ENCODE data around the gene PLEKHJ1. TPM values are rescaled to one million over a fixed set of nuclear protein-coding genes. Genes with fewer than 3 reads are reported as not detected.

PLEKHJ1 gene
- total and polyA plus RNA-seq, 2 donors, result 62.0 to 97.7 TPM

DNA sequence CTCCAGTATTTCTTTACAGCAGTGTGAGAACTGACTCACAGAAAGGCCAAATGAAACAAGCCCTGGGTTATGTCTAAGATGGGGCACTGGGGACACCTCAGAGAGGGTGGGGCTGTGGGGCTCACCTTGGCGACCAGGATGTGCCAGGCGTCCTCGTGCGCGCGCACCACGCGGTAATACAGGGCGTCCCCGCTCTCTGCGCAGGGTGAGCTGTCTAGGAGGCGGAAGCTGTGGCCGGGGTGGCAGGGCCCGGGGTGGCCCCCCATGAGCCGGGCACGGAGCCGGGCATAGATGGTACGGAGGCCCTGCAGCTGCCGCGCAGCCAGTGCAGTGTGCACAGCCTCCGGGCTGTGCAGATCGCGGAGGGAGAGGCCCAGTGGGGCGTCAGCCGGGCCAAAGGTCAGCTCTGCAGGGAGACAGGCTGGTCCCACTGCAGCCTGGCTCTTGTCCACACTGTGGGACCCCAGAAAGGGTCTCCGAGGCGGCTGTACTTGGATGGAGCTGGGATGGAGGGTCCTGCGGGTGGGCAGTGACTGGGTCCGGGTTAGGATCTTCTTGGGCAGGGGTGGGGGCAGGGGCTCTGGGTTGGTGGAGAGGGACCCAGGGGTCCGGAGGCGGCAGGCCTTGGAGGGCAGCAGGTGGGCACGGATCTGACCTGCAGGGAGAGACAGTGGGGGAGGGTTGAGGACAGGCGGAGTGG lies 42.5 kb upstream of the PLEKHJ1 start:
- Histone ChIP-seq H3K4me3 (ENCODE audit: low read length in 2 of 2) (no peak overlapping the region), H3K4me1 (ENCODE audit: control insufficient read depth in 2 of 2, insufficient read depth in 2 of 2, low read length in 2 of 2) (peaks cover 4 to 21% of the 10 kb centered on the region in 2 donors), H3K36me3 (ENCODE audit: control insufficient read depth in 2 of 2, insufficient read depth in 2 of 2, low read length in 1 of 2) (peaks cover 22% of the 10 kb centered on the region in 2 donors), H3K9me3 (ENCODE audit: control insufficient read depth in 2 of 2, insufficient read depth in 1 of 2, low read length in 1 of 2) (peaks cover 0 to 4% of the 10 kb centered on the region in 2 donors), H3K27me3 (ENCODE audit: control insufficient read depth in 2 of 2, insufficient read depth in 1 of 2, low read length in 1 of 2) (peaks cover 15 to 28% of the 10 kb centered on the region in 2 donors), H3K27ac (ENCODE audit: low read depth in 1 of 2, low read length in 1 of 2) (no peak overlapping the region)
- 98% methylated on average over 33 of the region's 33 CpGs for WGBS
- no peak for DNase-seq (ENCODE audit: low read depth in 6 of 9, low spot score in 9 of 9)

DNA sequence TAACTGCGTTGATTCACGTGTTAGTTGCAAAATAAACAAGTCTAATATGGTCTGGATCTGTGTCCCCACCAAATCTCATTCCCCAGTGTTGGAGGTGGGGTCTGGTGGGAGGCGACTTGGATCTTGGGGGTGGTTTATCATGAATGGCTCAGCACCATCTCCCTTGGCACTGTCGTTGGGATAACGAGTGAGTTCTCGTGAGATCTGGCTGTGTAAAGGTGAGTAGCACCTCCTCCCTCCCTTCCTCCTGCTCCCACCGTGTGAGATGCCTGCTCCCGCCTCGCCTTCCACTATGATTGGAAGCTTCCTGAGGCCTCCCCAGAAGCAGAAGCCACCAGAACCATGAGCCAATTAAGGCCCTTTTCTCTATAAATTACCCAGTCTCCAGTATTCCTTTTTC lies 41.0 kb upstream of the PLEKHJ1 start:
- WGBS, result 97% methylated on average over 9 of the region's 9 CpGs
- Histone ChIP-seq H3K27ac (ENCODE audit: low read depth in 1 of 2, low read length in 1 of 2) (no peak overlapping the region), H3K27me3 (ENCODE audit: control insufficient read depth in 2 of 2, insufficient read depth in 1 of 2, low read length in 1 of 2) (peaks cover 6 to 13% of the 10 kb centered on the region in 2 donors), H3K4me1 (ENCODE audit: control insufficient read depth in 2 of 2, insufficient read depth in 2 of 2, low read length in 2 of 2) (peaks cover 7 to 28% of the 10 kb centered on the region in 2 donors), H3K4me3 (ENCODE audit: low read length in 2 of 2) (no peak overlapping the region), H3K9me3 (ENCODE audit: control insufficient read depth in 2 of 2, insufficient read depth in 1 of 2, low read length in 1 of 2) (peaks cover 0 to 4% of the 10 kb centered on the region in 2 donors), H3K36me3 (ENCODE audit: control insufficient read depth in 2 of 2, insufficient read depth in 2 of 2, low read length in 1 of 2) (peaks cover 31 to 35% of the 10 kb centered on the region in 2 donors)
- DNase-seq (ENCODE audit: low read depth in 6 of 9, low spot score in 9 of 9), result no peak

DNA sequence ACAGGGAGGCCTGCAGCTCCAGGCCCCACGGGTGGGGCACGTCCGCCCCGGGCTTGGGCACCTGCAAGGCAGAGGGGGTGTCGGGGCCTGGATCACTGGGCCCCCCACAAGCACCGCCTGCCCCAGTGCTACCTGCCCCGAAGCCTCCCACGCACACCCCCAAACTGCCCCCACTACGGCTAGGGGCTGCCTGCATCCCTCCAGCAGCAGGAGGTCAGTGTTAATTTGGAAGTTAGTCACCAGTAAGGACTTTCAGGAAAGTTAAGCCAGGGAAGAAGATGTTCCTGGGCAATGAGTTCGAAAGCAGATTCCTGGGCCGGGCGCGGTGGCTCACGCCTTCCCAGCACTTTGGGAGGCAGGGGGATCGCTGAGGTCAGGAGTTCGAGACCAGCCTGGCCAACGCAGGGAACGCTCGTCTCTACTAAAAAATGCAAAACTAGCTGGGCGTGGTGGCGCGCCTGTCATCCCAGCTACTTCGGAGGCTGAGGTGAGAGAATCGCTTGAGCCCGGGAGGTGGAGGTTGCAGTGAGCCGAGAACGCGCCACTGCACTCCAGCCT lies 40.4 kb upstream of the PLEKHJ1 start:
- Histone ChIP-seq H3K4me1 (ENCODE audit: control insufficient read depth in 2 of 2, insufficient read depth in 2 of 2, low read length in 2 of 2) (peaks cover 10 to 27% of the 10 kb centered on the region in 2 donors), H3K36me3 (ENCODE audit: control insufficient read depth in 2 of 2, insufficient read depth in 2 of 2, low read length in 1 of 2) (peaks cover 36 to 41% of the 10 kb centered on the region in 2 donors), H3K27ac (ENCODE audit: low read depth in 1 of 2, low read length in 1 of 2) (no peak overlapping the region)

DNA sequence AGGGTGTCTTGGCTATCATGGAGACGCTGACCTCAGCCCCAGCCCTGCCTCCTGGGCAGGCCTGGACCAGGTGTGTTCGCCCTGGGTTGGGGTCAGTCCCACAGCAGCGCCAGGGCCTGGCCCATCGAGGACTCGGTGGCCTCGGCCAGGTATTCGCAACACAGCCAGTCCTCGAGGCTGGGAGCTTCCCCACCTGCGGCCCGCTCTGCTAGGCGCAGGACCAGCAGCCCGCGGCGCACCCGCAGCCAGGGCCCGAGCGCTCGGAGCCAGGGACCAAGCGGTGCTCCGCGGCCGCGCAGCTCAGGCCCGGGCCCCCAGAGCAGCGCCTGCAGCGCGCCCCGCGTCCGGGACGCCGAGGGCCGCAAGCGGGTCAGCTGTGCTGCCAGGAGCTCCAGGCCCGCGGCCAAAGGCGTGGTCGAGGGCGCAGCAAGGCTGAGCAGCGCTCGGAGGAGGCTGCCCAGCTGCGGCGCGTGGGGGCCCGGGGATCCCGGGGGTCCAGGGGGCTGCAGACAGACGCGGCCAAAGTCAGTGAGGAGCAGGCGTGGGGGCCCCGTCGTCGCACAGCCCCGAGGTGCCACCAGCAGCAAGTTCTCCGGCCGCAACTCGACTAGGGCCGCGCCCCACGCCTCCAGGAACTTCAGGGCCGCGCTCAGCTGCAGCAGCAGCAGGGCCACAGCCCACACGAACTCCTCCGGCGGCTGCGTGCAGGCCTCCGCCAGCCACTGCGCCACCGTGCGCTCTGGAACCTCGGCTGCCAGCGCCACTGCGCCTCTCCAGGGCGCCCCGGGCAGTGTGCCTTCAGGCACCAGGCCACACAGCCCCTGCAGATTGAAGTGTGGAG lies 39.7 kb upstream of the PLEKHJ1 start:
- WGBS, result 94% methylated on average over 74 of the region's 74 CpGs

More for the DNA sequence above, 40.4 kb upstream of the PLEKHJ1 start:
- WGBS, result 97% methylated on average over 28 of the region's 28 CpGs
- Histone ChIP-seq H3K4me3 (ENCODE audit: low read length in 2 of 2) (no peak overlapping the region), H3K9me3 (ENCODE audit: control insufficient read depth in 2 of 2, insufficient read depth in 1 of 2, low read length in 1 of 2) (peaks cover 0 to 4% of the 10 kb centered on the region in 2 donors), H3K27me3 (ENCODE audit: control insufficient read depth in 2 of 2, insufficient read depth in 1 of 2, low read length in 1 of 2) (peaks cover under 1 to 7% of the 10 kb centered on the region in 2 donors)
- no peak for DNase-seq (ENCODE audit: low read depth in 6 of 9, low spot score in 9 of 9)

DNA sequence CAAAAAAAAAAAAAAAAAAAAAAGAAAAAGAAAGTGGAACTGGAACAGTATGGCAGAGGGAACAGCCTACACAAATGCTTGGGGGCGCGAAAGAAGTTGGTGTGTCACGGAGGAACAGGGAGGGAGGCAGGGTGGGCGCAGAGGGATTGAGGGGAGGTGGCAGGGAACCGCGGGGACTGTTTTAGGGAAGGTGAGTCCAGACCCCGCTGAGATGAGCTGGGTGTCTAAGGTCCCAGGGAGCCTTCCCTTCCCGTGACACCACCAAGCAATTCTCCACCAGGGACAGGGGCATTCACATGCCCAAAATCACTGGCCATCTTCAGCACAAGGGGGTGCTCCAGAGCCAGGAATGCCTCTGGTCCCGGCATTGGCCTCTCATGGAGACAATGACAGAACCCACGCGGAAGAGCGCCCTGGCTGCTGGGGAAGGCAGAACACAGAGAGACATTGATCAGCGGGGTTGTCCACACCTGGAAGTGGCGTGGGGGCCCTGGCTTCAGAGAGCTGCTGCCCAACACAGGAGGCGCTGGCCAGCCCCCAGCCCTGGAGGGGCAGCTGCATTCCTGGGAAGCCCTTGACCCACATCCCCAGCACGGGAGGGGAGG lies 38.9 kb upstream of the PLEKHJ1 start:
- peaks cover 13 to 31% of the 10 kb centered on the region in 2 donors for H3K4me1 ChIP-seq (ENCODE audit: control insufficient read depth in 2 of 2, insufficient read depth in 2 of 2, low read length in 2 of 2)
- no peaks in the 10 kb centered on the region for H3K27me3 ChIP-seq (ENCODE audit: control insufficient read depth in 2 of 2, insufficient read depth in 1 of 2, low read length in 1 of 2)
- peaks cover 38 to 45% of the 10 kb centered on the region in 2 donors for H3K36me3 ChIP-seq (ENCODE audit: control insufficient read depth in 2 of 2, insufficient read depth in 2 of 2, low read length in 1 of 2)
- peak in 1 of 9 donors; percentile 58 for DNase-seq (ENCODE audit: low read depth in 6 of 9, low spot score in 9 of 9)
- peaks cover 0 to 4% of the 10 kb centered on the region in 2 donors for H3K9me3 ChIP-seq (ENCODE audit: control insufficient read depth in 2 of 2, insufficient read depth in 1 of 2, low read length in 1 of 2)
- H3K4me3 ChIP-seq (ENCODE audit: low read length in 2 of 2), result no peak overlapping the region
- H3K27ac ChIP-seq (ENCODE audit: low read depth in 1 of 2, low read length in 1 of 2), result no peak overlapping the region
- WGBS, result 79% methylated on average over 16 of the region's 16 CpGs

More for the DNA sequence above, 39.7 kb upstream of the PLEKHJ1 start:
- DNase-seq (ENCODE audit: low read depth in 6 of 9, low spot score in 9 of 9), result no peak
- Histone ChIP-seq H3K36me3 (ENCODE audit: control insufficient read depth in 2 of 2, insufficient read depth in 2 of 2, low read length in 1 of 2) (peaks cover 38 to 45% of the 10 kb centered on the region in 2 donors), H3K4me1 (ENCODE audit: control insufficient read depth in 2 of 2, insufficient read depth in 2 of 2, low read length in 2 of 2) (peaks cover 13 to 31% of the 10 kb centered on the region in 2 donors), H3K27me3 (ENCODE audit: control insufficient read depth in 2 of 2, insufficient read depth in 1 of 2, low read length in 1 of 2) (peaks cover 0 to 6% of the 10 kb centered on the region in 2 donors), H3K4me3 (ENCODE audit: low read length in 2 of 2) (no peak overlapping the region), H3K9me3 (ENCODE audit: control insufficient read depth in 2 of 2, insufficient read depth in 1 of 2, low read length in 1 of 2) (peaks cover 0 to 4% of the 10 kb centered on the region in 2 donors), H3K27ac (ENCODE audit: low read depth in 1 of 2, low read length in 1 of 2) (no peak overlapping the region)

DNA sequence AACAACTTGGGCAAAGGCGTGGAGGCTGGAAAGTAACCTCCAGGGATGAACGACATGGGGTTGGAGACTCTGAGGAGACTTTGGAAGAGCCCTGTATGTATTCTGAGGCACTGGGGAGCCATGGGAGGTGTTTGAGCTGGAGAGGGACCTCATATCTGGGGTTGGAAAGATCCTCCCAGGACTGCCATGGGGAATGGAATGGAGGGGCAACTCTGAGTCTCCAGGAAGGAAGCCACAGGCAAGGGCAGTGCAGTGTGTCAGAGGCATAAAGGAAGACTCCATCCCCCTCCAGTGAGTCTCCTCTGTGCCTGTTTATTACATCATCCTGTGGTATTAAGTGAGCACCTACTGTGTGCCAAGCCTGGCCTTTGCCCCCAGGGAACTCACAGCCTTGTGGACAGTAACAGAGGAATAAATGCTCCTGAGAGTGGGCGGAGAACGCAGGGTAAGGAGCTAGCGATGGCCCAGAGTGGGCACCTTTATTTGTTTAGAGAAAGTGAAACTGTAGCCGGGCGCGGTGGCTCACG lies 38.1 kb upstream of the PLEKHJ1 start:
- Histone ChIP-seq H3K27me3 (ENCODE audit: control insufficient read depth in 2 of 2, insufficient read depth in 1 of 2, low read length in 1 of 2) (peaks cover 0 to 2% of the 10 kb centered on the region in 2 donors), H3K9me3 (ENCODE audit: control insufficient read depth in 2 of 2, insufficient read depth in 1 of 2, low read length in 1 of 2) (peaks cover 0 to 4% of the 10 kb centered on the region in 2 donors), H3K4me1 (ENCODE audit: control insufficient read depth in 2 of 2, insufficient read depth in 2 of 2, low read length in 2 of 2) (peaks cover 13 to 31% of the 10 kb centered on the region in 2 donors), H3K36me3 (ENCODE audit: control insufficient read depth in 2 of 2, insufficient read depth in 2 of 2, low read length in 1 of 2) (peaks cover 38 to 45% of the 10 kb centered on the region in 2 donors), H3K4me3 (ENCODE audit: low read length in 2 of 2) (peak overlapping the region in 1 of 2 donors; percentile 39), H3K27ac (ENCODE audit: low read depth in 1 of 2, low read length in 1 of 2) (no peak overlapping the region)
- no peak for DNase-seq (ENCODE audit: low read depth in 6 of 9, low spot score in 9 of 9)
- 98% methylated on average over 9 of the region's 9 CpGs for WGBS

DNA sequence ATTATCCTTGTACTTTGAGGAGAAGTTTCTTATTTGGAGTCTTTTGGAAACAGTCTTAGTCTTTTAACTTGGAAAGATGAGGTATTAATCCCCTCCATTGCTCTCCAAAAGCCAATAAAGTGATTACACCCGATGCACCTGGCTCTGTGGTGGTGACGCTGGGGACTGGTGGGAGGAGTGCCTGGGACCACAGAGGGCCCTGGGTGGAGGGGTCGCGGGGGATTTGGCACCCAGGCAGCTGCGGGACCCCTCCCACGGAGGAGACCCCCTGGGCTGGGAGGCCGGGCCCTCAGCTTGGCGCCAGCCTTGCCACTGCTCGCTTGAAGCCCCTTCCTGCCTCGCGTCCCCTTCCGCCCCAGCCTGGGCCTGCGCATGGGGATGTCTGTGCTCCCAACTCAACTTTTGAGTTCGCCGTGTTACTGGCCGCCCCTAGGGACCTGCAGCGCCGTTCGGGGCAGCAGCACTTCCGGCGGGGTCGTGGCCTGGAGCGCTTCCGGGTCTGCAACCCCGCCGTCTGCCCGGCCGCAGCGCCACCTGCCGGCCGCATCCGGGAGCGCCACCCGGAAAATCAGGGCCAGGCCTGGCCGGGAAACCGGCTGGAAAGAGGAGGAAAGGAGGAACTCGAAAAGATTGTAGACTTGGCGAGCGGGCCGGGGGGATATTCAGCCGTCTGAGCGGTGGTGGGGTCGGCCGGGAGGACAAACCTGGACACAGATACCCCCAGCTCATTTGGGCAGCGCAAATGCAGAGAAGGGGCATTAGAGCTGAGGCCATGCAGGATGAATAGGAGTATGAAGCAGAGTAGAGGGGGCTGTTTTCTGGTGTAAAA lies 37.4 kb upstream of the PLEKHJ1 start:
- peaks cover 0 to 6% of the 10 kb centered on the region in 2 donors for H3K9me3 ChIP-seq (ENCODE audit: control insufficient read depth in 2 of 2, insufficient read depth in 1 of 2, low read length in 1 of 2)
- 20% methylated on average over 45 of the region's 45 CpGs for WGBS
- H3K27me3 ChIP-seq (ENCODE audit: control insufficient read depth in 2 of 2, insufficient read depth in 1 of 2, low read length in 1 of 2), result peaks cover 0 to 2% of the 10 kb centered on the region in 2 donors
- H3K36me3 ChIP-seq (ENCODE audit: control insufficient read depth in 2 of 2, insufficient read depth in 2 of 2, low read length in 1 of 2), result peaks cover 38 to 45% of the 10 kb centered on the region in 2 donors
- peak in 7 of 9 donors; percentile 48 to 85 (median 64) for DNase-seq (ENCODE audit: low read depth in 6 of 9, low spot score in 9 of 9)
- H3K4me3 ChIP-seq (ENCODE audit: low read length in 2 of 2), result peak overlapping the region; percentile 11 to 39
- H3K4me1 ChIP-seq (ENCODE audit: control insufficient read depth in 2 of 2, insufficient read depth in 2 of 2, low read length in 2 of 2), result peaks cover 13 to 31% of the 10 kb centered on the region in 2 donors
- H3K27ac ChIP-seq (ENCODE audit: low read depth in 1 of 2, low read length in 1 of 2), result peak overlapping the region; percentile 83 to 85

All from thymus (tissue), 11 donors.